ENCODE data around the gene GTPBP3.
A peak's percentile ranks its signal among the peaks of the same experiment; 100 is the strongest.

The GTPBP3 gene

GRCh38 chr19:17309198-17309964 lies 28.0 kb upstream of the GTPBP3 start, which contains the start of gene DDA1:
DDA1 (plus strand) TSS chr19:17309563; CDS start chr19:17309655, 92 bp downstream.
- peak; percentile 99 for DNase-seq

- no peak for DNase-seq
Measured at GRCh38 chr19:17309965-17310461, 27.3 kb upstream of the GTPBP3 start.

DNA sequence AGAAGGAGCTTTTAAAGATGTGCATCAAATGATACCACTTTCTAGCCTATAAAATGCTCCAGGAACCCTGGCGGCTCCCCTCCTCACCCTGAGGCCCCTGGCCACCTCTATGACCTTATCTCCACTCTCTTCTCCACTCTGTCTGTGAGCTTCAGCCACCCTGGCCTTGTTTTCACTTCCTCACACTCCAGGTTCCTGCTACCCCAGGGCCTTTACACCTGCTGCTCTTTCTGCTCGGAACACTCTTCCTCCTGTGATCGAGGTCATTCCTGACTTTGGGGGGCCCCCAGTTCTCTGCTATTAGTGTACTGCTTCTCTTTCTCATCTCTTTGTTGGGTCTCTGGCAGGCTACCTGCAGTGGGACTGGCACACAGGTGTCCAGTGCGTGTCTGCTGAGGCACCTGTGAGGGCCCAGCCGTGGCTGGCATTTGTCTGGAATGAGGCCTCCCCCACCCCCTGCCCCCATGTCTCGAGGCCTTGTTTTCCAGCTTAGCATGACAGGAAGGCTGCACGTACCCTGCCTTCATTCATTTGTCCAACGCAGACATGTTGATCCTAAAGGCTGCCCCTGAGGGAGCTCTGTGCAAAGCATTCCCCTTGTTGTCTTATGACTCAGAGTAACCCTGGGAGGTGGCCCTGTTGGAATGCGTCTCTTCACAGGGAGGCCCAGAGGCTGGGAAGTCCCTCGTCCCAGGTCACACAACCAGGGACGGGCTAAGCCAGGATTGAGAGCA lies 25.7 kb upstream of the GTPBP3 start:
- no peak for DNase-seq

DNA sequence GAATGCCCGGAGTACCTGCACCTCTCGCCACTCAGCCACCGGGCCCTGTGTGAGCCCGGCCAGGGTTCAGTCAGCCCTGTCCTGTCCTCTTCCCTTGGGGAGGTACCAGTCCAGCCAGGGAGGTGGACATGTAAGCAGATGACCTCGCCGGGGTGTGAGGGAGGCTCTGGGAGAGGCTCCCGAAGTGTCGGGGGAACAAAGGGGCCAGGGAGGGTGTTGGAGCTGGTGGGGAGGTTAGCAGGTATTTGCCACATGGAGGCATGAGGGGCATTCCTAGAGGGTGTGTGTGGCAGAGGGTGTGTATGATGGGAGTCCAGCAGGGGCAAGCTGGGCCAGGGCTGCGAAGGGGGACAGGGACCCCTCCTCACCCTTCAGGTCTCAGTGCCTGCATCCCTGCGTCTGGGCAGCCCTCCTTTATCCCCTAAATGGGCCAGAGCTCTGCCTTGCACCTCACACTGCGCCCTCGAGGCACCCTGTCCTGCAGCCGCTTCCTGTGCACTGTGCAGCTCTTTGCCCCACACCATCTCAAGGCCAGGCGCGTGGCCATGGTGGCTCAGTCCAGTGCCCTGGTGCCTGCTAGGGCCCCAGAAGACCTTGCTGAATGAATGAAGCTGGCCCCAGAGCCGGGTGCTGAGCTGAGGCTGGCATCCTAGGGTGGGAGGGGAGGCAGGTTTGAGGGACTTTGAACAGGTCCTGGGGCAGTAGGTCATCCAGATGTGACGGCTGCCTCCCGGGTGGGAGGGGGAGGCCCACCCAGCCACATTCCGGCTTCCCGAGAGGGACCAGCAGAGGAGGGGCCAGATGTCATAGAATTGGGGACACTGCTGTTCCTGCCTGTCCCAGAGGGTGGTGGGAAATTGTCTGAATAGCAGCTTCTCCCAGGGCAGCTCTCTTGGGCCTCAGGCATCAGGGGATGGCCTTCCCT lies 24.9 kb upstream of the GTPBP3 start:
- no peak for DNase-seq

GRCh38 chr19:17314007-17314593 lies 23.3 kb upstream of the GTPBP3 start:
- no peak for DNase-seq

DNA sequence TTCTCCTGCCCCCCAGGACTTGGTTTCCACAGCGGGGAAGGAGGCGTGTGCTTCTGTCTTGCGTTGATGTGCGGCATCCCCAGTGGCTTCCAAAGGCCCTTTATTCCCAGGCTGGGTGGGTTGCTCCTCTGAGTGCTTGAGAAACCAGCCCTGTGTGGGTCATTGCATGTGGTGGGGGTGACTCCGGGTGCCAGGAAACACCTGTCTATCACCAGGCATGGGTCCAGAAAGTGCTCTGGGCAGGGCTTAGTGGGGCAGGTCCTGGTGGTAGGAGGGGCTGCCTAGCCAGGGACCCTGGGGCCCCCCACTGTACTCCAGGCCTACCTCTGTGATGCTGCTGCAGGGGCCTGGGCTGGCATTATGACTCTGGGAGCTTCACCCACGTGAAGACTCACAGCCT lies 18.4 kb upstream of the GTPBP3 start:
- DNase-seq = no peak

DNA sequence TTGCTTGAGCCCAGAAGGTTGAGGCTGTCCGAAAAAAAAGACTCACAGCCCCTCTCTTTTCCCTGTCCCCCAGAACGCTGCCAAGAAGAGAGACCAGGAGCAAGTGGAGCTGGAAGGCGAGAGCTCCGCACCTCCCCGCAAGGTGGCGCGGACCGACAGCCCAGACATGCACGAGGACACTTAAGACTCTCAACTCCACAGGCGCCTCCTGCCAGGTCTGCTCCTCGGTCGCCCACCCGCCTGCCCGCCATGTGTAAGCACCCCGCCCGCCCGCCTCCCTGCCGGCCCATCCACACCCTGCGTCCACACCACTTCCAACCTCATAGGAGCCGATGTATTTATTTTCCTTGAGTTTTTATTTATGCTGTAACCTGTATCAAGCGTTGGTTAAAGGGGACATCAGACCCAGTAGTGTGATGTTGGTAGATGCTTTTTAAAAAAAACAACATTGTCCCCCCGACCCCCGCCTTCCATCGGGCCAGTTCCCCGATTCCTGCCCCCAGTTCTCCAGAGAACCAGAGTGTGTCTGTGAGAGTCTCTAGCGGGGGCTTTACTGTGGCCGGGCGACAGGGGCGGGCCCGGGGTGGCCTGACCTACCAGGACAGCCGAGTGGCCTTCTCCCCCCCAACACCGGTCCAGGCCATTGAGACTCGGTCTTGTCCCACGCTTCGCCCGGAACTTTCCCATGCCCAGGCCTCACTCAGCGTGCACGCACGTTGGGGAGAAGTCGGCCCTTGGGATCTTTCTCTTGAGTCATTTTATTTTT lies 17.7 kb upstream of the GTPBP3 start:
- DNase-seq = no peak

- no peak for DNase-seq
Measured at GRCh38 chr19:17320435-17320834, 16.9 kb upstream of the GTPBP3 start.

DNA sequence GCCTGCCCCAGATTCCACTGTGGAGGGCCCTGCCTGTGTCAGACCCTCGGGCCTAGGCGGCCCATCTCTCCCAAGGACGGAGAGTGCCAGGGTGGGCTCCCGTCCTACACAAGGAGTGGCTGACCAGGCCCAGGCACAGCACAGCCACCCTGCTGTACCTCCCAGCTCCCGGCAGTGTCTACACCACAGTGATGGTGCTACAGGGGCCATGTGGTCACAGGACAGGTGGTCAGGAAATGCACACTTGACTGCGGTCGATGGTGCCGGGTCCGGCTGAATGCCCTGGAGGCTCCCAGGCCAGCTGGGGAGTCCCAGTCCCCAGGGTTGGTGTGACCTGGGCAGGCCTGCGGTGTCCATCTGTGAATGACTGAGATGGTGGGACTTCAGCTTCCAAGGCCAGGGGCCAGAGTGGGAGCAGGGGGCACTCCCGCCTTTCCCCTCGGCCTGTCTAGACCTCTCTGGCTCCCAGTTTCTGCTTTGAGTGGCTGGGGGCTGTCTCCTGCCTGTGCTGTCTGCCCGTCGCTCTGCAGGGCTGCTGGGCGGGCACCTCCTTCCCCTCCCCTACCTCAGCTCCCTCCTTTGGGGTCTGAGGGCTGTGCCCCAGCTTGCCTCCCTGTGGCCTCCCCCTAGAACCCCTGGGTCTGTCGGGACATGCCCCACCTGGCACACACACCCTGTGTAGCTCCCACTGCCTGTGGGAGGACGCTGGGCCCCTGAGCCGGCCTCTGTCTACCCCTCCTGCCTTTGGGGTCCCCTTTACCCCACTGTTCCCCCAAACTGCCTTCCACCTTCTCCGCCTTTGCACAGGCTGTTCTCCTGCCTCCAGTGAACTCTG lies 15.5 kb upstream of the GTPBP3 start:
- DNase-seq = no peak

GRCh38 chr19:17322854-17323253 lies 14.5 kb upstream of the GTPBP3 start:
- no peak for DNase-seq

- DNase-seq = no peak
Measured at GRCh38 chr19:17323300-17323963, 13.9 kb upstream of the GTPBP3 start.

GRCh38 chr19:17323964-17324332 lies 13.4 kb upstream of the GTPBP3 start:
- no peak for DNase-seq

GRCh38 chr19:17324357-17325114 lies 12.8 kb upstream of the GTPBP3 start:
- no peak for DNase-seq

- no peak for DNase-seq
Measured at GRCh38 chr19:17325133-17325532, 12.2 kb upstream of the GTPBP3 start.

DNA sequence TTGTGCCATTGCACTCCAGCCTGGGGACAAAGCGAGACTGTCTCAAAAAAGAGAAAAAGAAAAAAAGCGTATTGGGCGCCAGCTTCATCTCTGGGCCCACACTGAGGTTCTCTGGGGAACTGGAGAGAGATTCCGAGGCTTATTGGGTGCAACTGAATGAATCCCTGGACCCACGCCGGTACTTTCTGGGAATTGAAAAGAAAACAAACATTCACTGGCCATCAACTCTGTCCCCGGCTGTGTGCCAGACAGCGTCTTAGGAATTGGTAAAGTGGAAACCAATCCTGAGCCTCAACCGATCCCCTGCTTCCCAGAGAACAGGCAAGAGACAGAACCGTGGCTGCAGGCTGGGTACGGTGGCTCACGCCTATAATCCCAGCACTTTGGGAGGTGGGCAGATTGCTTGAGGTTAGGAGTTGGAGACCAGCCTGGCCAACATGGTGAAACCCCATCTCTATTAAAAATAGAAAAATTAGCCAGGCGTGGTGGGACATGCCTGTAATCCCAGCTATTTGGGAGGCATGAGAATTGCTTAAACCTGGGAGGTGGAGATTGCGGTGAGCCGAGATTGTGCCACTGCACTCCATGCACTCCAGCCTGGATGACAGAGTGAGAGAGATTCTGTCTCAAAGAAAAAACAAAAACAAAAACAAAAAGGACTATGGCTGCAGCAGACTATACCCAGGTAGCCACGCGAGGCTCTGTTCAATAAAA lies 11.3 kb upstream of the GTPBP3 start:
- no peak for DNase-seq

- DNase-seq = no peak
Measured at GRCh38 chr19:17326595-17326966, 10.8 kb upstream of the GTPBP3 start.

DNA sequence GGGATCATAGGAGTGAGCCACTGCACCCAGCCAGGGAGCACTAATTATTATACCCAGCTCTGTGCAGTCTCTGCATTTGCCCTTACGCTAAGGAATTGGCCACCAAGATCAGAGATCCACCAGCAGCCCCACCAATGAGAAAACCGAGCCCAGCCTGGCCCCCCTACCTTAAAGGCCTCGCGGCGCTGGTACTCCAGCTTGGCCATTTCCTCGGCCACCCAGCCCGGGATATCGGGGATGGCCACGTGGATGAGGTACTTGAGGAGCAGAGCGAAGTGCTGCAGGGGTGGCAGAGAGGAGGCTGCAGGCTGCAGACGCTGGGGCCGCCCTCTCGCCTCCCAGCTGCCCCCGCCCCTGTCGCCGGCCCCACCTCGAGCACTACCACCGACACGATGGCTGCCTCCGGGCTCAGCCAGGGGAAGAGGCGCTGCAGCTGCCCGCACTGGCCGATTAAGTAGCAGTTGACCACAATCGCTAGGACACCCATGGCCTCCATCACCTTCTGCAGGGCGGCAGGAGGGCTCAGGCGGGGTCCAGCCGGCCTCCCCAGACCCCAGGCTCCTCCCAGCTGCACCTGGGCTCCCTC lies 10.2 kb upstream of the GTPBP3 start:
- DNase-seq = no peak
